Measurements from ENCODE around the gene OR52K2. TPM values are rescaled to one million over a fixed set of nuclear protein-coding genes. Genes with fewer than 3 reads are reported as not detected.

The OR52K2 gene
- total RNA-seq: not detected in 2 replicates

GRCh38 chr11:4448995-4449394 is at the start of gene OR52K2:
TSS of gene OR52K2 (plus strand) at chr11:4449295. CDS start at chr11:4449340, 45 bp downstream.

GRCh38 chr11:4482445-4482844 is 33.4 kb downstream of the OR52K2 start, which contains the start of gene OR52K1:
TSS of gene OR52K1 (plus strand) at chr11:4482646. CDS start at chr11:4488901, 6,255 bp downstream.

Other genes starting within 250 kb of the OR52K2 start
- not detected in 2 replicates for gene OR52B4, start 80.9 kb upstream of the OR52K2 start, total RNA-seq
- 10.7 and 16.7 TPM in 2 replicates for gene TRIM21, start 55.6 kb upstream of the OR52K2 start, total RNA-seq
- gene OR52K1, start 33.4 kb downstream of the OR52K2 start, total RNA-seq: not detected in 2 replicates
- not detected in 2 replicates for gene OR52M1, start 95.9 kb downstream of the OR52K2 start, total RNA-seq
- gene OR52I2, start 132.4 kb downstream of the OR52K2 start, total RNA-seq: not detected in 2 replicates
- not detected in 2 replicates for gene OR52I1, start 144.7 kb downstream of the OR52K2 start, total RNA-seq
- gene TRIM68, start 158.9 kb downstream of the OR52K2 start, total RNA-seq: 10.2 and 11.9 TPM in 2 replicates
- not detected in 2 replicates for gene OR51D1, start 188.2 kb downstream of the OR52K2 start, total RNA-seq
- gene OR51E1, start 194.7 kb downstream of the OR52K2 start, total RNA-seq: under 0.01 TPM in 1 of 2 replicates, not detected in the other
- 0.59 and 1.8 TPM in 2 replicates for gene OR51E2, start 248.6 kb downstream of the OR52K2 start, total RNA-seq

Data from smooth muscle cell of the umbilical artery (primary cell).